ENCODE data around the gene LGALS4. TPM values are rescaled to one million over a fixed set of nuclear protein-coding genes. Genes with fewer than 3 reads are reported as not detected.

Gene LGALS4
- total and polyA plus RNA-seq, 9 of the 15 experiments (the other 6 are each of a cell fraction or from before 2014, with no cell fraction given) = 0.08 to 1.1 (median 0.30) TPM; not detected in 3

- Histone ChIP-seq H3K9me3 (replicated peaks; ENCODE audit: control insufficient read depth, insufficient read depth, low read depth, low read length) (no peaks in the 10 kb centered on the region), H3K4me3 (no peak overlapping the region), H2AFZ (ENCODE audit: low read depth, low read length) (no peak overlapping the region), H3K9me1 (ENCODE audit: control insufficient read depth, insufficient read depth, low read length) (no peaks in the 10 kb centered on the region), H3K27ac (ENCODE audit: extremely low read depth, low read depth, low read length) (no peak overlapping the region), H3K4me1 (replicated peaks in 1 of 2; ENCODE audit: control insufficient read depth in 2 of 2, insufficient read depth in 2 of 2, low read length in 2 of 2) (peaks cover 0 to 14% of the 10 kb centered on the region in 2 experiments; a peak in 4 of 5 replicates), H3K27me3 (ENCODE audit: control insufficient read depth in 2 of 2, insufficient read depth in 2 of 2, low read length in 2 of 2) (no peaks in the 10 kb centered on the region), H3K36me3 (ENCODE audit: control insufficient read depth, insufficient read depth, low read length) (peaks cover 88% of the 10 kb centered on the region), H3K9ac (ENCODE audit: insufficient read depth in 1 of 2, low read depth in 2 of 2, low read length in 2 of 2) (no peak overlapping the region), H4K20me1 (replicated peaks; ENCODE audit: control insufficient read depth, insufficient read depth, low read length) (peaks cover 28% of the 10 kb centered on the region), H3K4me2 (ENCODE audit: insufficient read depth, low read length) (no peak overlapping the region), H3K79me2 (ENCODE audit: control insufficient read depth, insufficient read depth, low read length) (peaks cover 33% of the 10 kb centered on the region)
- in situ Hi-C loops (cut with MboI) (no loop called here), intact Hi-C loops (cut with micrococcal nuclease) (no loop called here)
- FAIRE-seq = peak; percentile 56
- peak in 2 of 4 experiments; percentile 2 to 10 for DNase-seq (ENCODE audit: extremely low read depth in 1 of 4, low spot score in 3 of 4)
- 92% methylated on average over 12 of the region's 12 CpGs for WGBS (ENCODE audit: insufficient coverage, low coverage, missing lambda C conversion rate)
- POLR2A ChIA-PET = interaction anchor here (0.6 to 4.7 kb wide), 7 partner anchors 7 to 306 kb away, joined by 3 to 58 read pairs (median 3); partner anchors contain the start of genes ECH1, HNRNPL and LGALS7B
- ATAC-seq = no peak
- no TSS peak for BruUV-seq (replicated peaks)
- CTCF ChIA-PET (ENCODE audit: low intra/inter-chr PET ratio) = no interaction called here
- TF ChIP-seq, protein P1, sequence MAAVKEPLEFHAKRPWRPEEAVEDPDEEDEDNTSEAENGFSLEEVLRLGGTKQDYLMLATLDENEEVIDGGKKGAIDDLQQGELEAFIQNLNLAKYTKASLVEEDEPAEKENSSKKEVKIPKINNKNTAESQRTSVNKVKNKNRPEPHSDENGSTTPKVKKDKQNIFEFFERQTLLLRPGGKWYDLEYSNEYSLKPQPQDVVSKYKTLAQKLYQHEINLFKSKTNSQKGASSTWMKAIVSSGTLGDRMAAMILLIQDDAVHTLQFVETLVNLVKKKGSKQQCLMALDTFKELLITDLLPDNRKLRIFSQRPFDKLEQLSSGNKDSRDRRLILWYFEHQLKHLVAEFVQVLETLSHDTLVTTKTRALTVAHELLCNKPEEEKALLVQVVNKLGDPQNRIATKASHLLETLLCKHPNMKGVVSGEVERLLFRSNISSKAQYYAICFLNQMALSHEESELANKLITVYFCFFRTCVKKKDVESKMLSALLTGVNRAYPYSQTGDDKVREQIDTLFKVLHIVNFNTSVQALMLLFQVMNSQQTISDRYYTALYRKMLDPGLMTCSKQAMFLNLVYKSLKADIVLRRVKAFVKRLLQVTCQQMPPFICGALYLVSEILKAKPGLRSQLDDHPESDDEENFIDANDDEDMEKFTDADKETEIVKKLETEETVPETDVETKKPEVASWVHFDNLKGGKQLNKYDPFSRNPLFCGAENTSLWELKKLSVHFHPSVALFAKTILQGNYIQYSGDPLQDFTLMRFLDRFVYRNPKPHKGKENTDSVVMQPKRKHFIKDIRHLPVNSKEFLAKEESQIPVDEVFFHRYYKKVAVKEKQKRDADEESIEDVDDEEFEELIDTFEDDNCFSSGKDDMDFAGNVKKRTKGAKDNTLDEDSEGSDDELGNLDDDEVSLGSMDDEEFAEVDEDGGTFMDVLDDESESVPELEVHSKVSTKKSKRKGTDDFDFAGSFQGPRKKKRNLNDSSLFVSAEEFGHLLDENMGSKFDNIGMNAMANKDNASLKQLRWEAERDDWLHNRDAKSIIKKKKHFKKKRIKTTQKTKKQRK (IDR thresholded peaks at IDR 0.05; ENCODE audit: borderline replicate concordance, low read depth, low read length) = no peak
- TF ChIP-seq HDAC1 (IDR thresholded peaks at IDR 0.05) (no peak), YY1 (IDR thresholded peaks at IDR 0.05; ENCODE audit: borderline replicate concordance in 1 of 3, control insufficient read depth in 1 of 3, extremely low read depth in 1 of 3, insufficient read depth in 3 of 3, insufficient read length in 1 of 3, insufficient replicate concordance in 2 of 3, low read depth in 1 of 3, low read length in 2 of 3) (no peak), POLR2A (conservative IDR thresholded peaks at IDR 0.05) (peak; percentile 37; the same call in 1 of the 2 replicates), XRCC3 (IDR thresholded peaks at IDR 0.05) (no peak), RBFOX2 (IDR thresholded peaks at IDR 0.05; ENCODE audit: low read depth, low read length) (no peak)
These were observed 26.4 kb upstream of the LGALS4 start for GRCh38 chr19:38838986-38839761.
